ENCODE data around the gene CGNL1.

DNA sequence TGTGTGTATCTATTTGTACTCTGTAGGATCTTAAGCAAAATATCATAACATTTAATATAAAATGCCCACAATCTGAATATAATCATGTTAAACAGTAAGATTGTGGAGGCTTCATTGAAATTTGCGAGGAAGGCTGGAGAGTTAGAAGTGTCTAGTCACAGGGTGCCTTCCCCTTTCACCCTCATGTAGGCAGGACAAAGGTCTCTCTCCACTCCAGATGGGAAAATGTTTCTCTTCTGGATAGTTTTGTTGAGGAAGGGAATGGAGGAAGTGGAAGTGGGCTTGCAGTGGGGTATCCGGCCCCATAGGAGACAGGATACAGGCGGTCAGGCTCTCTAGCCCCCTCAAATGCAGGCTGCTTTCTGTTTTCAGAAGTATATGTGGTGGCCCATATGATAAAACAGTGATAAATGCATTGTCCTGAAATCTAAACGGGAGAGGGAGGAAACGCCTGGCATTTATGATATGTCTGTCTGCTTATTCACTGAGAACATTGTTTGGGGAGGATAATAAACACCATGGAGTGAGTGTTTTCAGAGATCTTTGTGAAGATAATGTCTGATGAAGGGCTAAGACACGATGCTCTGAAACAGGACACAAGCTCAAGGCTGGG is 202.1 kb downstream of the CGNL1 start:
- TF ChIP-seq EZH2 (IDR thresholded peaks at IDR 0.05; ENCODE audit: borderline replicate concordance) (no peak), EZH2phosphoT487 (IDR thresholded peaks at IDR 0.05; ENCODE audit: low read depth, severe bottlenecking, unreplicated experiment) (no peak)
- TF ChIP-seq, protein P1, sequence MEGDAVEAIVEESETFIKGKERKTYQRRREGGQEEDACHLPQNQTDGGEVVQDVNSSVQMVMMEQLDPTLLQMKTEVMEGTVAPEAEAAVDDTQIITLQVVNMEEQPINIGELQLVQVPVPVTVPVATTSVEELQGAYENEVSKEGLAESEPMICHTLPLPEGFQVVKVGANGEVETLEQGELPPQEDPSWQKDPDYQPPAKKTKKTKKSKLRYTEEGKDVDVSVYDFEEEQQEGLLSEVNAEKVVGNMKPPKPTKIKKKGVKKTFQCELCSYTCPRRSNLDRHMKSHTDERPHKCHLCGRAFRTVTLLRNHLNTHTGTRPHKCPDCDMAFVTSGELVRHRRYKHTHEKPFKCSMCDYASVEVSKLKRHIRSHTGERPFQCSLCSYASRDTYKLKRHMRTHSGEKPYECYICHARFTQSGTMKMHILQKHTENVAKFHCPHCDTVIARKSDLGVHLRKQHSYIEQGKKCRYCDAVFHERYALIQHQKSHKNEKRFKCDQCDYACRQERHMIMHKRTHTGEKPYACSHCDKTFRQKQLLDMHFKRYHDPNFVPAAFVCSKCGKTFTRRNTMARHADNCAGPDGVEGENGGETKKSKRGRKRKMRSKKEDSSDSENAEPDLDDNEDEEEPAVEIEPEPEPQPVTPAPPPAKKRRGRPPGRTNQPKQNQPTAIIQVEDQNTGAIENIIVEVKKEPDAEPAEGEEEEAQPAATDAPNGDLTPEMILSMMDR (IDR thresholded peaks at IDR 0.05; ENCODE audit: poor library complexity), result no peak

All from hepatocyte (in vitro differentiated cells).